Gastroesophageal sphincter (tissue), 3 donors: ENCODE data around the gene LIMK2.

Source experiments
- POLR2A ChIP-seq, 2 donors: fragments of 450-650 bp; IDR thresholded peaks; one replicate each; pipeline ENCODE4 v1.6.1; 2017; ENCODE audit warnings: antibody characterized with exemption in 2 of 2, mild to moderate bottlenecking in 2 of 2, moderate library complexity in 1 of 2
- POLR2AphosphoS5 ChIP-seq: sonication (generic); formaldehyde crosslinking; IDR thresholded peaks from one replicate; pipeline ENCODE4 v1.6.1; 2017; ENCODE audit warnings: antibody characterized with exemption
- TF ChIP-seq, protein P1 (sequence below), 4 experiments: fragments of 200-600 bp in 2 of 4; fragments of 450-650 bp in 2 of 4; sonication (generic) in 1 of 4; IDR thresholded peaks; one replicate each; pipeline ENCODE4 v1.5.1; 2017 to 2019; ENCODE audit warnings: antibody characterized with exemption in 4 of 4, mild to moderate bottlenecking in 2 of 4, moderate library complexity in 2 of 4

DNA sequence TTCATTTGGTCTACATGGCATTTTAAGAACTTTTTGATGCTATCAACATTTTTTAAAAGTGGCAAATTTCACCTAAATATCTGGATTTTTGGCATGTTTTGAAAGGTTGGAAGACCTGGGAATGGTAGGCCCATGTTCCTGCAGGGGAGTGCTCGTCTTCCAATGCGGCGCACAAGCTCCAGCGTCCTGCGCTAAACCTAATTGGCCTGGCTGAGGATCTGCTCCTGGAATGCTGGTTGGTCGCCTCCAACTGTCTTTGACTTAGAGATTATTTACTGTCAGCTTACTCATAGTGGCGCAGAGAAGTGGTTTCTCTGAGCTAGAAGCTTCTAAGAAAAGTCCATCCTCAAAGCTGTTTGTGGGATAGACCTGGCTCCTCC lies 626 bp upstream of the LIMK2 start:
- TF ChIP-seq, protein P1, sequence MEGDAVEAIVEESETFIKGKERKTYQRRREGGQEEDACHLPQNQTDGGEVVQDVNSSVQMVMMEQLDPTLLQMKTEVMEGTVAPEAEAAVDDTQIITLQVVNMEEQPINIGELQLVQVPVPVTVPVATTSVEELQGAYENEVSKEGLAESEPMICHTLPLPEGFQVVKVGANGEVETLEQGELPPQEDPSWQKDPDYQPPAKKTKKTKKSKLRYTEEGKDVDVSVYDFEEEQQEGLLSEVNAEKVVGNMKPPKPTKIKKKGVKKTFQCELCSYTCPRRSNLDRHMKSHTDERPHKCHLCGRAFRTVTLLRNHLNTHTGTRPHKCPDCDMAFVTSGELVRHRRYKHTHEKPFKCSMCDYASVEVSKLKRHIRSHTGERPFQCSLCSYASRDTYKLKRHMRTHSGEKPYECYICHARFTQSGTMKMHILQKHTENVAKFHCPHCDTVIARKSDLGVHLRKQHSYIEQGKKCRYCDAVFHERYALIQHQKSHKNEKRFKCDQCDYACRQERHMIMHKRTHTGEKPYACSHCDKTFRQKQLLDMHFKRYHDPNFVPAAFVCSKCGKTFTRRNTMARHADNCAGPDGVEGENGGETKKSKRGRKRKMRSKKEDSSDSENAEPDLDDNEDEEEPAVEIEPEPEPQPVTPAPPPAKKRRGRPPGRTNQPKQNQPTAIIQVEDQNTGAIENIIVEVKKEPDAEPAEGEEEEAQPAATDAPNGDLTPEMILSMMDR (IDR thresholded peaks at IDR 0.05) = no peak
- TF ChIP-seq POLR2A (IDR thresholded peaks at IDR 0.05) (no peak), POLR2AphosphoS5 (no peak)
